CD4-positive, alpha-beta memory T cell (primary cell): ENCODE results near the gene RBM24. TPM values are rescaled to one million over a fixed set of nuclear protein-coding genes. Genes with fewer than 3 reads are reported as not detected.

Experiments
- CTCF ChIA-PET: fragments of 350-600 bp; sonication (Branson Sonifier 250); formaldehyde crosslinking; loops from one replicate; lab custom pipeline; 2021; ENCODE audit warnings: inconsistent platforms; ENCODE audit not compliant: partially characterized antibody; lab: Charles Lee
- POLR2A ChIA-PET: fragments of 350-600 bp; sonication (Branson Sonifier 250); formaldehyde crosslinking; loops from one replicate; lab custom pipeline; 2021; ENCODE audit not compliant: partially characterized antibody; lab: Charles Lee
- DNase-seq, 5 donors: peaks; one replicate each; pipeline versions ENCODE4 v3.0.0 to v3.0.0-alpha.2; 2020 to 2022; ENCODE audit warnings: mixed read lengths in 1 of 5
- H3K27ac ChIP-seq: one replicate; pipeline ENCODE4 v1.7.0; 2013; ENCODE audit warnings: low read depth, low read length
- H3K27me3 ChIP-seq: 2 replicates; pipeline ENCODE4 v1.7.0; 2013; ENCODE audit warnings: mild to moderate bottlenecking, low read length, moderate library complexity; ENCODE audit not compliant: insufficient read depth
- H3K36me3 ChIP-seq: 2 replicates; pipeline ENCODE4 v1.7.0; 2013; ENCODE audit warnings: mild to moderate bottlenecking, low read length, moderate library complexity; ENCODE audit not compliant: insufficient read depth
- H3K4me1 ChIP-seq: 2 replicates; pipeline ENCODE4 v1.7.0; 2013; ENCODE audit warnings: mild to moderate bottlenecking, low read length, moderate library complexity; ENCODE audit not compliant: insufficient read depth
- H3K4me3 ChIP-seq, 2 donors: one replicate each; pipeline ENCODE4 v1.7.0; 2013; ENCODE audit warnings: low read length in 2 of 2, mild to moderate bottlenecking in 1 of 2
- H3K9me3 ChIP-seq, 2 donors: one replicate each; pipeline ENCODE4 v1.7.0; 2013; ENCODE audit warnings: low read length in 2 of 2, control low read depth in 1 of 2; ENCODE audit not compliant: control insufficient read depth in 1 of 2
- H3K27ac Mint-ChIP-seq, 7 donors: one replicate each; pipeline ENCODE4 v1.8.0; 2020 to 2021; ENCODE audit warnings: mixed read lengths in 7 of 7, mild to moderate bottlenecking in 6 of 7, inconsistent platforms in 3 of 7, moderate library complexity in 3 of 7
- H3K27me3 Mint-ChIP-seq, 2 donors: one replicate each; pipeline ENCODE4 v1.8.0; 2020 to 2021; ENCODE audit warnings: mixed read lengths in 2 of 2
- H3K36me3 Mint-ChIP-seq, 2 donors: one replicate each; pipeline ENCODE4 v1.8.0; 2020 to 2021; ENCODE audit warnings: mixed read lengths in 2 of 2, inconsistent platforms in 1 of 2, mild to moderate bottlenecking in 1 of 2
- H3K4me1 Mint-ChIP-seq, 4 donors: one replicate each; pipeline ENCODE4 v1.8.0; 2020 to 2021; ENCODE audit warnings: mixed read lengths in 4 of 4, mild to moderate bottlenecking in 1 of 4
- H3K4me3 Mint-ChIP-seq, 8 donors: one replicate each; pipeline ENCODE4 v1.8.0; 2020 to 2021; ENCODE audit warnings: mixed read lengths in 8 of 8, mild to moderate bottlenecking in 7 of 8, moderate library complexity in 6 of 8, inconsistent platforms in 3 of 8
- H3K9me3 Mint-ChIP-seq, 8 donors: one replicate each; pipeline ENCODE4 v1.8.0; 2020 to 2021; ENCODE audit warnings: mixed read lengths in 8 of 8, mild to moderate bottlenecking in 5 of 8, inconsistent platforms in 3 of 8, moderate library complexity in 1 of 8
- intact Hi-C: fragments of 100-400 bp; cut with micrococcal nuclease; formaldehyde crosslinking; loops from one replicate; pipeline ENCODE4 v1.15.1; 2023
- polyA plus RNA-seq, 2 donors: library from polyadenylated mRNA; unstranded; fragments of 300-500 nt; fragmentation: Illumina TruSeq; gene quantifications; one replicate each; pipeline ENCODE4 v1.2.3, GENCODE V29; 2021
- total RNA-seq, 2 experiments: library from RNA; stranded (reverse); gene quantifications; one replicate each; pipeline ENCODE4 v1.2.3, GENCODE V29; 2021

The RBM24 gene
- total and polyA plus RNA-seq, 4 experiments from 2014 or later, result not detected

GRCh38 chr6:17251953-17252352 is 29.2 kb upstream of the RBM24 start:
- Mint-ChIP-seq H3K27me3 (peaks cover 5 to 10% of the 10 kb centered on the region in 2 donors), H3K9me3 (peaks cover 0 to 5% (median 0%) of the 10 kb centered on the region in 8 donors), H3K4me1 (no peaks in the 10 kb centered on the region), H3K27ac (no peak overlapping the region), H3K4me3 (no peak overlapping the region), H3K36me3 (no peaks in the 10 kb centered on the region)
- POLR2A ChIA-PET, result no interaction called here
- no peak overlapping the region for H3K4me3 ChIP-seq
- H3K4me1 ChIP-seq, result no peaks in the 10 kb centered on the region
- no peaks in the 10 kb centered on the region for H3K27me3 ChIP-seq
- no peak overlapping the region for H3K27ac ChIP-seq
- H3K36me3 ChIP-seq, result no peaks in the 10 kb centered on the region
- no peak for DNase-seq
- no peaks in the 10 kb centered on the region for H3K9me3 ChIP-seq
- CTCF ChIA-PET, result no interaction called here
- intact Hi-C loops, result no loop called here

- Histone ChIP-seq H3K36me3 (no peaks in the 10 kb centered on the region), H3K27ac (no peak overlapping the region), H3K4me3 (no peak overlapping the region), H3K4me1 (no peaks in the 10 kb centered on the region), H3K27me3 (no peaks in the 10 kb centered on the region), H3K9me3 (no peaks in the 10 kb centered on the region)
- Mint-ChIP-seq H3K36me3 (no peaks in the 10 kb centered on the region), H3K4me3 (no peak overlapping the region), H3K9me3 (peaks cover 0 to 2% (median 0%) of the 10 kb centered on the region in 8 donors), H3K4me1 (no peaks in the 10 kb centered on the region), H3K27ac (no peak overlapping the region), H3K27me3 (peaks cover 5 to 6% of the 10 kb centered on the region in 2 donors)
- no peak for DNase-seq
- POLR2A ChIA-PET, result no interaction called here
- CTCF ChIA-PET, result no interaction called here
- intact Hi-C loops, result no loop called here
These were observed 22.4 kb upstream of the RBM24 start for GRCh38 chr6:17258749-17259148.

- Histone ChIP-seq H3K9me3 (no peaks in the 10 kb centered on the region), H3K4me1 (no peaks in the 10 kb centered on the region), H3K36me3 (no peaks in the 10 kb centered on the region), H3K4me3 (no peak overlapping the region), H3K27ac (no peak overlapping the region), H3K27me3 (no peaks in the 10 kb centered on the region)
- CTCF ChIA-PET, result no interaction called here
- no peaks in the 10 kb centered on the region for H3K36me3 Mint-ChIP-seq
- peaks cover 1 to 2% of the 10 kb centered on the region in 2 donors for H3K27me3 Mint-ChIP-seq
- intact Hi-C loops, result no loop called here
- no peak overlapping the region for H3K27ac Mint-ChIP-seq
- no peak for DNase-seq
- H3K4me3 Mint-ChIP-seq, result no peak overlapping the region
- no peaks in the 10 kb centered on the region for H3K4me1 Mint-ChIP-seq
- POLR2A ChIA-PET, result no interaction called here
- peaks cover 0 to 2% (median 0%) of the 10 kb centered on the region in 8 donors for H3K9me3 Mint-ChIP-seq
These were observed 15.6 kb upstream of the RBM24 start for GRCh38 chr6:17265570-17265969.

DNA sequence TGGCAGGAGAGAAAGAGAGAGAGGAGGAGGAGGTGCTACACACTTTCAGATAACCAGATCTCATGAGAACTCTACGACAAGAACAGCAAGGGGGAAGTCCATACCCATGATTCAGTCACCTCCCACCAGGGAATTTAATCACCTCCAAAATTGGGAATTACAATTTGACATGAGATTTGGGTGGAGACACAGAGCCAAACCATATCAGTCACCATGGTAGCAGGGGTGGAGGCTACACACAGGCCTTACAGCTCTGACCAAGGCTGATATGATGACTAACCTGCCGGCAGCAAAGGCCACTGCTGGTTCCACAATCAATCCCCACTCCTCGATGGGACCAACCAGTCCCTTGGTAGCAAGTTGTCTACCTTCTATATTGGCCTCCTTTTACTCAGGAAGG is 13.6 kb upstream of the RBM24 start:
- Histone ChIP-seq H3K4me3 (no peak overlapping the region), H3K27me3 (no peaks in the 10 kb centered on the region), H3K36me3 (no peaks in the 10 kb centered on the region), H3K27ac (no peak overlapping the region), H3K4me1 (no peaks in the 10 kb centered on the region), H3K9me3 (no peaks in the 10 kb centered on the region)
- intact Hi-C loops, result no loop called here
- Mint-ChIP-seq H3K27me3 (peaks cover 1 to 4% of the 10 kb centered on the region in 2 donors), H3K9me3 (peaks cover 0 to 2% (median 0%) of the 10 kb centered on the region in 8 donors), H3K27ac (no peak overlapping the region), H3K4me3 (no peak overlapping the region), H3K36me3 (no peaks in the 10 kb centered on the region), H3K4me1 (no peaks in the 10 kb centered on the region)
- ChIA-PET POLR2A (no interaction called here), CTCF (no interaction called here)
- no peak for DNase-seq

GRCh38 chr6:17268114-17268513 is 13.0 kb upstream of the RBM24 start:
- peaks cover under 1% of the 10 kb centered on the region for H3K27me3 ChIP-seq
- Mint-ChIP-seq H3K36me3 (no peaks in the 10 kb centered on the region), H3K27me3 (peaks cover 1 to 4% of the 10 kb centered on the region in 2 donors), H3K9me3 (peaks cover 0 to 2% (median 0%) of the 10 kb centered on the region in 8 donors), H3K4me3 (no peak overlapping the region), H3K27ac (no peak overlapping the region), H3K4me1 (no peaks in the 10 kb centered on the region)
- ChIA-PET POLR2A (no interaction called here), CTCF (no interaction called here)
- H3K4me1 ChIP-seq, result no peaks in the 10 kb centered on the region
- H3K4me3 ChIP-seq, result no peak overlapping the region
- no peaks in the 10 kb centered on the region for H3K9me3 ChIP-seq
- DNase-seq, result no peak
- H3K27ac ChIP-seq, result no peak overlapping the region
- no peaks in the 10 kb centered on the region for H3K36me3 ChIP-seq
- intact Hi-C loops, result no loop called here

DNA sequence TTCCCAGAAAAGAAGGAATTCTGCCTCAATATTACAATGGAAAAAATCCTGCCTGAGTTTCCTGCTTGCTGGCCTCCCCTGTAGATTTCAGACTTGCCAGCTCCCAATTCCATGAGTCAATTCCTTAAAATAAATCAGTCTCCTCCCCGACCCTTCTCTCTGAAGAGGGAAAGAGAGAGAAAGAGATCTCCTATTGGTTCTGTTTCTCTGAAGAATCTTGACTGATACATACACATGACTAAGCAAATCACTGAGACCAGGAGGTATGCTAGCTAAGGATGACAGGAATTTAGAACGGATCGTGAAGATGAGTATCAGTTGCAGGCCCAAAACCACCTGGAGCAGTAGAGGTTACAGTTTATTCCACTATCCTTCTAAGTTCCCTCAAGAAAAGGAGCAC is 11.3 kb upstream of the RBM24 start:
- no peaks in the 10 kb centered on the region for H3K36me3 ChIP-seq
- no peaks in the 10 kb centered on the region for H3K4me1 ChIP-seq
- no peak overlapping the region for H3K4me3 ChIP-seq
- Mint-ChIP-seq H3K4me1 (no peaks in the 10 kb centered on the region), H3K36me3 (no peaks in the 10 kb centered on the region), H3K27me3 (peaks cover 6 to 11% of the 10 kb centered on the region in 2 donors), H3K4me3 (no peak overlapping the region), H3K9me3 (peaks cover 0 to 2% (median 0%) of the 10 kb centered on the region in 8 donors), H3K27ac (no peak overlapping the region)
- ChIA-PET CTCF (no interaction called here), POLR2A (no interaction called here)
- no peak overlapping the region for H3K27ac ChIP-seq
- H3K9me3 ChIP-seq, result no peaks in the 10 kb centered on the region
- intact Hi-C loops, result no loop called here
- DNase-seq, result no peak
- H3K27me3 ChIP-seq, result peaks cover 3% of the 10 kb centered on the region

GRCh38 chr6:17271628-17272027 is 9.5 kb upstream of the RBM24 start:
- Mint-ChIP-seq H3K36me3 (no peaks in the 10 kb centered on the region), H3K27ac (no peak overlapping the region), H3K9me3 (peaks cover 0 to 4% (median 0%) of the 10 kb centered on the region in 8 donors), H3K4me1 (no peaks in the 10 kb centered on the region), H3K4me3 (no peak overlapping the region), H3K27me3 (peaks cover 8 to 11% of the 10 kb centered on the region in 2 donors)
- CTCF ChIA-PET, result no interaction called here
- H3K4me1 ChIP-seq, result no peaks in the 10 kb centered on the region
- H3K27ac ChIP-seq, result no peak overlapping the region
- DNase-seq, result no peak
- peaks cover 3% of the 10 kb centered on the region for H3K27me3 ChIP-seq
- no peak overlapping the region for H3K4me3 ChIP-seq
- POLR2A ChIA-PET, result no interaction called here
- no peaks in the 10 kb centered on the region for H3K36me3 ChIP-seq
- H3K9me3 ChIP-seq, result no peaks in the 10 kb centered on the region
- intact Hi-C loops, result no loop called here

GRCh38 chr6:17276766-17277165 is 4.4 kb upstream of the RBM24 start:
- Mint-ChIP-seq H3K4me3 (no peak overlapping the region), H3K4me1 (peaks cover 3 to 14% (median 6%) of the 10 kb centered on the region in 4 donors), H3K27ac (no peak overlapping the region), H3K27me3 (peaks cover 32 to 34% of the 10 kb centered on the region in 2 donors), H3K9me3 (peaks cover 0 to 4% (median 0%) of the 10 kb centered on the region in 8 donors), H3K36me3 (no peaks in the 10 kb centered on the region)
- H3K4me3 ChIP-seq, result no peak overlapping the region
- intact Hi-C loops, result no loop called here
- no peaks in the 10 kb centered on the region for H3K36me3 ChIP-seq
- DNase-seq, result no peak
- peaks cover 8% of the 10 kb centered on the region for H3K27me3 ChIP-seq
- H3K9me3 ChIP-seq, result no peaks in the 10 kb centered on the region
- H3K4me1 ChIP-seq, result peaks cover 3% of the 10 kb centered on the region
- ChIA-PET CTCF (no interaction called here), POLR2A (no interaction called here)
- H3K27ac ChIP-seq, result no peak overlapping the region
